GM10248 (cell line): ENCODE data around the gene DIP2C.

ENCODE experiments used
- CTCF ChIA-PET: fragments of 300-600 bp; sonication (Branson Sonifier 250); formaldehyde crosslinking; extraction: SDS; loops from one replicate; lab custom pipeline; 2021; ENCODE audit warnings: antibody characterized with exemption; lab: Yijun Ruan, JAX
- POLR2A ChIA-PET: fragments of 350-650 bp; sonication (Branson Sonifier 250); formaldehyde crosslinking; extraction: SDS; loops from one replicate; lab custom pipeline; 2020; ENCODE audit warnings: antibody characterized with exemption; lab: Yijun Ruan, JAX
- DNase-seq: peaks from one replicate; pipeline ENCODE4 v3.0.0; 2012; ENCODE audit errors: extremely low spot score
- CTCF ChIP-seq: IDR thresholded peaks from 2 replicates; pipeline ENCODE4 v1.5.1; 2012; ENCODE audit warnings: mild to moderate bottlenecking, low read depth; ENCODE audit errors: extremely low read depth, missing control alignments, control extremely low read depth

DIP2C gene

GRCh38 chr10:275680-276079 is 413.8 kb downstream of the DIP2C start:
- DNase-seq: no peak
- ChIA-PET CTCF (interaction anchor here (1.5 kb wide), 1 partner anchor 9 kb away, joined by 4 read pairs; no protein-coding TSS in a partner anchor), POLR2A (no interaction called here)
- no peak for TF ChIP-seq CTCF

GRCh38 chr10:274866-275265 is 414.6 kb downstream of the DIP2C start:
- CTCF ChIA-PET: interaction anchor here (1.1 to 1.5 kb wide), 2 partner anchors 10 to 14 kb away, joined by 3 to 4 read pairs; no protein-coding TSS in a partner anchor
- POLR2A ChIA-PET: no interaction called here
- no peak for TF ChIP-seq CTCF
- DNase-seq: no peak

GRCh38 chr10:273088-273487 is 416.4 kb downstream of the DIP2C start:
- no peak for TF ChIP-seq CTCF
- POLR2A ChIA-PET: no interaction called here
- CTCF ChIA-PET: no interaction called here
- DNase-seq: no peak

GRCh38 chr10:271722-272121 is 417.7 kb downstream of the DIP2C start:
- ChIA-PET POLR2A (no interaction called here), CTCF (interaction anchor here (1.3 kb wide), 1 partner anchor 14 kb away, joined by 3 read pairs; no protein-coding TSS in a partner anchor)
- no peak for DNase-seq
- TF ChIP-seq CTCF: no peak

GRCh38 chr10:271201-271600 is 418.3 kb downstream of the DIP2C start:
- no peak for DNase-seq
- ChIA-PET POLR2A (no interaction called here), CTCF (interaction anchor here (1.0 to 3.2 kb wide), 3 partner anchors 12 to 21 kb away, joined by 3 to 8 read pairs (median 3); no protein-coding TSS in a partner anchor)
- no peak for TF ChIP-seq CTCF

- DNase-seq: no peak
- POLR2A ChIA-PET: no interaction called here
- TF ChIP-seq CTCF: no peak
- CTCF ChIA-PET: interaction anchor here (1.0 to 3.2 kb wide), 2 partner anchors 13 to 20 kb away, joined by 4 to 8 read pairs; no protein-coding TSS in a partner anchor
Measured at GRCh38 chr10:269440-270074, 419.9 kb downstream of the DIP2C start.
